Activated CD8-positive, alpha-beta memory T cell treated with anti-CD3 and anti-CD28 coated beads, Interleukin-2, amount 50 U/mL, for 4 hours (primary cell): ENCODE data around the gene CBX4.

Experiments
- DNase-seq: peaks from one replicate; pipeline ENCODE4 v3.0.0-alpha.2; 2020

The CBX4 gene

DNA sequence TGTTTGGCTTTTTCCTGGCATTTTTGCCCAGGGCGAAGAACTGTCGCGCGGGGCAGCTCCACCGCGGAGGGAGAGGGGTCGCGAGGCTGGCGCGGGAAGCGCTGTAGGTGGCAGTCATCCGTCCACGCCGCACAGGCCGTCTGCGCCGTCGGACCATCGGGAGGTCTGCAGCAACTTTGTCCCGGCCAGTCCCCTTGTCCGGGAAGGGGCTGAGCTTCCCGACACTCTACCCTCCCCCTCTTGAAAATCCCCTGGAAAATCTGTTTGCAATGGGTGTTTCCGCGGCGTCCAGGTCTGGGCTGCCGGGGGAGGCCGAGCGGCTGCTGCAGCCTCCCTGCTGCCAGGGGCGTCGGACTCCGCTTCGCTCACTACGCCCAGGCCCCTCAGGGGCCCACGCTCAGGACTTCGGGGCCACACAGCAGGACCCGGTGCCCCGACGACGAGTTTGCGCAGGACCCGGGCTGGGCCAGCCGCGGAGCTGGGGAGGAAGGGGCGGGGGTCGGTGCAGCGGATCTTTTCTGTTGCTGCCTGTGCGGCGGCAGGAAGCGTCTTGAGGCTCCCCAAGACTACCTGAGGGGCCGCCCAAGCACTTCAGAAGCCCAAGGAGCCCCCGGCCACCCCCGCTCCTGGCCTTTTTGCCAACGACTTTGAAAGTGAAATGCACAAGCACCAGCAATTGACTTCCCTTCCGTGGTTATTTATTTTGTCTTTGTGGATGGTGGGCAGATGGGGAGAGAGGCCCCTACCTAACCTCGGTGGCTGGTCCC lies 2.3 kb upstream of the CBX4 start:
- DNase-seq = no peak

- no peak for DNase-seq
Measured at GRCh38 chr17:79840989-79841286, 1.7 kb upstream of the CBX4 start.

- peak; percentile 31 for DNase-seq
Measured at GRCh38 chr17:79840269-79840988, 1.2 kb upstream of the CBX4 start.

- DNase-seq = peak; percentile 46
Measured at GRCh38 chr17:79838522-79839274, 542 bp downstream of the CBX4 start.

DNA sequence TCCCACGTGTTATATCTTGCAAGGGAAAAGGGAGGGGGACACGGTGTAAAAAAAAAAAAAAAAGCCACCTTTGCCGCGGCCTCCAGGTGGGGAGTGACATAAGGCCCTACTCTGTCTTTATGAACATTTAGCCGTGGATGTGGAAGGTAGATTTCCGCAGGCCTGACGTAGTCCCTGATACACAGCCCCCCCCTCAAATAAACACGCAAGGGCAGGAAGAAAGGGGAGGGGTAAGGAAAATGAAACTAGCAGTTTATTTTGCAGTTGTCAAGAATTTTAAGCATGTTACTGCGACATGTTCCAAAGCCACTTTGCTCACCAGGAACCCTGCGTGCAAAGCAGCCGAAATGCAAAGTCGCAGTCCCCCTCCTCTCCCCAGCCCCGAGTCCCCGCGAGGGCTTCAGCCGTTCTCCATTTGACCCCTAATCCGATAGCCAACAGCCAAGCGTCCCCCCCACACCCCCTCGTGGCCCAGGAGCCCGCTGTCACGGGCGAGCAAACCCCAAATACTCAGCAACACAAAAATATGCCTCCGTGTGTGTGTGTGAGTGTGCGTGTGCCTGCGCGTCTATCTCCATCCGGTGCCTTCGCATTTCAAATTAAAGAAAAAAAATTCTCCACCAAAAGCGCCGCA lies 1.2 kb downstream of the CBX4 start:
- peak; percentile 36 for DNase-seq

GRCh38 chr17:79836972-79837887 lies 2.0 kb downstream of the CBX4 start:
- DNase-seq = no peak

GRCh38 chr17:79836510-79836971 lies 2.7 kb downstream of the CBX4 start:
- DNase-seq = no peak

DNA sequence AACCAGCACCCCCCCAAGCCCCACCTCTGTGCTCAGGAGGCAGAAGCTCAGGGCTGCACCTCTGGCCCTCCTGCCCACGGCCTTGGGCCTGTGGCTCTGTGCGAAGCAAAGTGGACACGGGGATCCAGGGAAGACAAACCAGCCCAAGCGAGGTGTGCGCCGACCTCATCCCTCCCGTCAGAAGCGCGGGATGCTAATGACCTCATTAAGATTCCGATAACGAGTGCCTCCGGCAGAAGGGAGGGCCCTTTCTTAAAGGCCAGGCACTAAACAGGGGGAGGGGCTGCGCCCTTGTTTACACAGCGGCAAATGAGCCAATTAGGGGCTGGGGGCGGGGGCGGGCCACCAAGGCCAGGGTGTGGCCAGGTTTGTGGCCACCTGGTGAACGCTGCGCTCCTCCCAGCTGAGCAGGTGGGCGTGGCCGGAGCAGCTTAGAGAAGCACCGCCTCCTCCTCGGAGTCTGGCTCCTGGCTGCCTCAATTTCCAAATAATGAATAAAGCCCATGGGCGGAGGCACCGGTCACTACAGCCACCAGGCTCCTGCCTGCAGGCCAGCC lies 3.2 kb downstream of the CBX4 start:
- DNase-seq = no peak

DNA sequence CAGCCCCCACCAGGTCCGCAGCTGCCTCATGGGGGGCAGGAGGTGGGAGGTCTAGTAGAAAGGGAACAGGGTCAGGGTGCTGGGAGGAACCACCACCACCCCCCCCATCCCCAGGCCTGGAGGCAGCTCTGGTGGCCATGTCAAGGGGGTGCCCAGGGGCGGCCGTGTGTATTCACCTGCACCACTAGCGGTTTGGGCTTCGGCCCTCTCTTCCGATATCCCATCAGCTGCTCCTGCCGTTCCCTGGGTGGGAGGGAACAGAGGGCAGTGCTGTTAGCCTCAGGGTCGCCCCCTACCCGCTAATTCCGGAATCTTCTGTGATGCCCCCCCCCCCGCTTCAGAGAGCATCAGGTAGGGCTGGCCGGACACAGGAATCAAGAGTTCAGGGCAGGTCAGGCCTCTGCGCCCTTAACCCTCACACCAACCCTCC lies 3.8 kb downstream of the CBX4 start:
- no peak for DNase-seq

- peak; percentile 56 for DNase-seq
Measured at GRCh38 chr17:79834565-79835469, 4.4 kb downstream of the CBX4 start.

GRCh38 chr17:79833744-79834564 lies 5.3 kb downstream of the CBX4 start:
- DNase-seq = no peak

DNA sequence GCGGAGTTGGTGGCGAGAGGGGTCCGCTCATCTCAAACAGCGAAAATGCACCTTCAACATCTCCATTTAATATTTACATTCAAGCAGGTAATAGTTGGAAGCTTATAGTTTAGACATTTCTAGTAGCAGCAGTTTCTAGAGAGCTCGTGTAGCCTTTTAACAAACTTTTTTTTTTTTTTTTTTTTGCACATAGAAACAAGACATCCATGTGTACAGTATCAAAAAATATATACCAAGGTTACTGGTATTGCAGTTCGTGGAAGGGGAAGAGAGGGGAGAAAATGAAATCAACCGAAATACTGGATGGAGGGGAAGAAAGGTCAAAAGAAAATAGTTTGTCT lies 6.2 kb downstream of the CBX4 start:
- no peak for DNase-seq

DNA sequence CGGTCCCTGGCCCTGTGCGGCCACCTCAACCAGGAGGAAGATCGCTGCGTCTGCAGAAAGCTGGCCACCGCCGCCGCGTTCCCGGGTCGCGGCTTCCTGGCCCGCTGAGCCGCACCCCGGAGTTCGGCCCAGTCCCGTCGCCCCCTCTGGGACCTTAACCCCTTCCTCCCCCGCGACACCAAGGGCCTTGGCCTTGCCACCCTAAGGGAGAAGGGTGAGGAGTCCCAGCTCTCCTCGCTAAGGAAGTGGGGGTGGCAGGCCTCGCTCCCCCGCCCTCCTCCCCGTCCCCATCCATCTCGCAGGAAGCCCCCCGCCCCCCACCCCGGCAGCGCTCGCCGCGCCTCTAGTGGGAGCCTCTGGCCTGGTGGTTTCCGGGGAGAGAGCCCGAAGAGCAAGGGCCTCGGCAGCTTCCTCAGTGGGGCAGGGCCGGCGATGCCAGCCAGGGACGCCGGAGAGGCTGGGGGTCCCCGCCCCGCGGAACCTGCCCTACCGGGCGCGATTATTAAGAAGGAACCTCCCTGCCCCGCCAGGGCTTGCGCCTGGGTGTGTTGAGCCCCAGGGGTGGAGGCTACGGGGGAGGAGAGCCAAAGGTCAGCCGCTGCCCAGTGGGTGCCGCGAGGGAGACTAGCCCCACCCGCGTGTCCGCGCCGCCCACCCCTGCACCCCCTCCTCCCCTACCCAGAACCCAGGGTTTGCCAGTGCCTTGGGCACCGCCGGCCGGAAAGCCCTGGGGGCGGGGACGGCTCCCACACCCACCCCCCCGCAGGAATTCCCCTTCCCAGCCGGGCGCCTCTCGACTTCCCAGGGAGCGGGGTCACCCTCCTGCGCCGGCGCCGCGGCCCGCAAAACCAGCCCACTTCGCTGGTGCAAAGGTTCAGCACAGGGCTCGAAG lies 6.8 kb downstream of the CBX4 start:
- no peak for DNase-seq

DNA sequence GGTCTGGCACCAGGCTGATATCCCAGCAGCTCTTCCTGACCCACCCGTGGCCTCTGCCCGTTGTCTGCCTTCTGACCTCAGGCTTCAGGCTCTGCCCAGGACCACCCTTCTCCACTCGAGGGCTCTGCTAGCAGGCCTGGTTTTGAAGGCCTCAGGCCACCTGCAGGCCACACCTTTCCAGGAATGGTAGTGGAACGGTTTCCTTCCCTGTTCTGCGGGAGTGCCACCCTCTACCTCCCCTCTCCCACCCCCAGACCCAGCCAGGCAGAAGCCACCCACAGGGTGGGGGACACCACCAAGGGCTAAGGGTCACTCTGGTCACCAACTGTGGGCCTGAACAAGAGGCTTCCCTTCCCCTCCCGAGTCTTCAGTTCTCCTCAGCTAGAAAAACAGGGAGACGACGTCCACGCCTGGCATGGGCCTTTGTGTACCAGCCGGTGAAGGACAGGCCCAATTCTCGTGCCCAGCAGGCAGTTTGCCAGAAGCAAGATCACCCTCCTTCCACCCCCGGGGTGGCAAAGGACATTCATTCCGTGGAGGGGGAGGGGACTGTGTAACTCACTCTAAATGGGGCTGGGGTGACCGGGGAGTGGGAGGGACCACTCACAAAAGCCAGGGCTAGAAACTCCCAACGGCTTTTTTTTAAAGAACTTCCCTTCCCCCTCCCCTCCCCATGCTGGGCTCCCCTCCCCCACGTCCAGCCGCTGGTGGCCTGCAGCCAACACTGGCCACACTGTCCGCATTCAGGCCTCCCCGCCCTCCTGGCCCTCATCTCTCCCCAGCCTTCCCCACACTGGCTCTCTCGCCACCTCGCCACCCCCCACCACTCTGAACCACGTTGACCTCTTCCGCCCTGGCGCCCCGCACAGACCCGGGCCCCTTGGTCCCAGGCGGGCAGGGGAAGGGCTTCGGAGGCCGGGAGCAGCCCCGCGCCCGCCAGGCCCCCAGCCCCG lies 7.7 kb downstream of the CBX4 start:
- no peak for DNase-seq

DNA sequence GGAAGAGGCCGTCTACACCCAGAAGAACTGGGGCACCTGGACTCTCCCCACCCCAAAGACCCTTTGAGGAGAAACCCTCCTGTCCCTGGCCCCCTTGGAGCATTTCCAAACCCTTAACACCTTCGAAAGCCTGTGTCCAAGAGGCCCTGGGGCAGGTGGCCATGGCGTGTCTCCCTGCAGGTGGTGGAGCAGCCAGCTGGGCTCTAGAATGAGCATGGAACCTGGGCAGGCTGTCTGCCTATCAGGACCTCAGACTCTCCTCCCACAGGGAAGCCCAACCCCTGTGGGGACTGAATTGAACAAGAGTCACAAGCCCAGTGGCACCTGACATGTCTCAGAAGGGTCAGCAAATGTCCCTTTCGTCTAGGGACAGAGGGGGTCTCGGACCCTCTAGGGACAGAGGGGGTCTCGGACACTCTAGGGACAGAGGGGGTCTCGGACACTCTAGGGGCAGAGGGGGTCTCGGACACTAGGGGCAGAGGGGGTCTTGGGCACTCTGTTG lies 8.4 kb downstream of the CBX4 start:
- no peak for DNase-seq

DNA sequence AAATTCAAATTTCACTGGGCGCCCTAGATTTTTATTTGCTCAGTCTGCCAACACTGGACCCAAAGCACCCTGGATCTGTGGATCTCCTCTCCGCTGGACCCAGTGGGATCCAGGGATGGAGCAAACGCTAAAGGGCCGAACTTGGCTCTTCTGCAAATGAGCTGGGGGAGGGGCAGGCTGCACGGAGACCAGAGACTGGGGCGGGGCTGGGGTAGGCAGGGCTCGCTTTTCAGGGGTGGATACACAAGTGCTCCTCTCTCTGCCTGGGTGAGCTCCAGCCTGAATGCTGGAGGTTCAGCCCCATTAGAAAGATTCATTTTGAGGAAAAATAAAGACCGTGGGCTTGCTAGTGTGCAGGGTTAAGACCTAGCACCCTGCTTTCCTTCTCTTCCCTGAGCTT lies 8.9 kb downstream of the CBX4 start:
- DNase-seq = no peak

DNA sequence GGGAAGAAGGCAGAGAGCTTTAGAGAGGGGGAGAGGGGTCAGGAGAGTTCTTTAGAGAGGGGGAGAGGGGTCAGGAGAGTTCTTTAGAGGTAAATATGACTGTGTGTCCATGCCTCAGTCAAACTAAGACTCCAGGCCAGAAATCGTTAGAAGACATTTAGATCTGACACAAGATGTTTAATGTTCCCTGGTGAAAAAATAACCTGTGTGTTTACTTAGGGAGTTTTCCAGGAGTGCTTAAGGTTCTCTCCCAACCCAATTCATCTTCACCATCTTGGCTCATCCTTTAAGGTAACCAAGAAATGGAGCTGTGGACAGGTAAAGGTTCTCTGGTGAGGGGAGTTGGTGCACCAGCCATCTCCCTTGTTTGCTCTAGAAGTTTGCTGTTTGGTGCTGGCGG lies 9.8 kb downstream of the CBX4 start:
- DNase-seq = no peak

DNA sequence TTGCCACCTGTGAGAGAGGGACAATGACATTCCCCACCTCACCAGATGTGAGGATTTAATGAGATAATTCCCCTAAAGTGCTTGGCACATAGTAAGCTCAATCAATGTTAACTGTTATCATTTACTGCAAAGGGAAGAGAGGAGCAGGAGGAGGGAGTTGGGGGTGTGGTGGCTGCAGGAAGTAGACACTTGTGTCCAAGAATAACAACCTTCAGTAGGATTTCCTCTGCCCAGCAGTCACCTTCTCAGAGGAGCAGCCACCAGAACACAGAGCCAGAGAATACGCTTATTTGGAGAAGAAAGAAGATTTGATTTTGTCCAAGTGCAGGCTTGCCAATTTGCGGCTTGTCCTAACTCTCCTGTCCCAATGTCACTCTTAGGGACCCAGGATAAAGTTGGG lies 10.2 kb downstream of the CBX4 start:
- DNase-seq = no peak
